ENCODE measurements around the gene ATP1B1.

ATP1B1 gene

DNA sequence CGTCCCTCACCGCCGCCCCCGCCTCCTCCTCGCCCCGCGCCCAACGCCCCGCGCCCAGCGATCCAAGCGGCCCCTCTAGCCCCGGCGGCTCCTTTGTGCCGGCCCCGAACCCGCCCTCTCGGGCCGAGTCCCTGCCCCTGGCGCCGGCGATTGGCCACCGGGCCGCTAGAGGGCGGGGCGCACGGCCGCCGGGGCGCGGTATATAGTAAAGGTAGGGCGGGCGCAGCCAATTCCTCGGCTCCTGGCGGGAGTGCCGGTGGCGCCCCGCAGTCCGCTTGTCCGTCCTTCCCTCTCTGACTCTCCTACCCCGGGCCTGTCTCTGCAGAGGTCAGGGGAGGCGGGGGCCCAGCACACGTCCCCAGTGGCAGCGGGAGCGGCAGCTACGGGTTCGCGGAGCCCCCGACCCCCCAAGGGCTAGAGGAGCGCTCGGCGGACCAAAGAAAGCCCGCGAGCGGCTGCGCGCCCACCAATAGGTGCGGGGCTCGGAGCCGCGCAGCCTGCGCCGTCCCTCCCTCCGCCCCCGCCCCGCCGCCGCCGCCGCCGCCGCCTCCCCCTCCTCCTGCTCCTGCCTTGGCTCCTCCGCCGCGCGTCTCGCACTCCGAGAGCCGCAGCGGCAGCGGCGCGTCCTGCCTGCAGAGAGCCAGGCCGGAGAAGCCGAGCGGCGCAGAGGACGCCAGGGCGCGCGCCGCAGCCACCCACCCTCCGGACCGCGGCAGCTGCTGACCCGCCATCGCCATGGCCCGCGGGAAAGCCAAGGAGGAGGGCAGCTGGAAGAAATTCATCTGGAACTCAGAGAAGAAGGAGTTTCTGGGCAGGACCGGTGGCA is at the start of gene ATP1B1:
Gene ATP1B1 (plus strand): TSS at position 596 of the 826 bp plus-strand sequence. CDS start 140 bp downstream, at position 736.
- DNase-seq (ENCODE audit: low spot score): peak; percentile 93

GRCh38 chr1:169059421-169059820 is 47.1 kb upstream of the ATP1B1 start:
- no peak for DNase-seq (ENCODE audit: low spot score)

DNA sequence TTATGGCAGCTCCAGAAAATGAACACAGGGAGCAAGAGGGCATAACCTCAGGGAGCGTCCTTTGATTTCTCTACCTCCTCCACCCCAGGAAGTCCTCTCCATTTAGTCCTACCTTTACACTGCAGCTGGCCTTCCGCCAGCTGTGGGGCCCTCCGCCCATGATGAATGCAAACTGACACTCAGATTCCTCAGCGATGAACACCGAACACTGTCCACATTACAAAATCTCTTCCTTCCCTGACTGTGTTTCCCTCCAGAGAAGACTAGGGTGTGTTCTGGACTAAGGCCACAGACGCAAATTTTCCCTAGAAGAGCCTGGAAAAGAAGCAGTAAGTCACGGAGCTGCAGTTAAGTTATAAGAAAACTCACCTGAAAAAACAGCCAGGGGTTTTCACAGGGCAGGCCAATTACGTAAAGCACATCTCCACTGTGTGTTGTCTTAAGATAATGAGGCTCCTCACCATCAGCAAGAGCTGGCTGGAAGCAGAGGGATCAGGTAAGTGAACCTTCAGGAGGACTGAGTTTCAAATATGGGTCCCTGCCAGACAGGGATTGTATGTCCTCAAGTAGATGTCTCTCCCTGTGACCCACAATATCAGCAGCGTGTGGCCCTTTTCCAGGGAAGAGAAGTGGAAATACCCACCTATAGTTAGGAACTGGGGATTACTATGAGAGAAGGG is 46.3 kb upstream of the ATP1B1 start:
- no peak for DNase-seq (ENCODE audit: low spot score)

- DNase-seq (ENCODE audit: low spot score): no peak
Observed at GRCh38 chr1:169060919-169061639, 45.4 kb upstream of the ATP1B1 start.

- no peak for DNase-seq (ENCODE audit: low spot score)
Observed at GRCh38 chr1:169062152-169062551, 44.3 kb upstream of the ATP1B1 start.

DNA sequence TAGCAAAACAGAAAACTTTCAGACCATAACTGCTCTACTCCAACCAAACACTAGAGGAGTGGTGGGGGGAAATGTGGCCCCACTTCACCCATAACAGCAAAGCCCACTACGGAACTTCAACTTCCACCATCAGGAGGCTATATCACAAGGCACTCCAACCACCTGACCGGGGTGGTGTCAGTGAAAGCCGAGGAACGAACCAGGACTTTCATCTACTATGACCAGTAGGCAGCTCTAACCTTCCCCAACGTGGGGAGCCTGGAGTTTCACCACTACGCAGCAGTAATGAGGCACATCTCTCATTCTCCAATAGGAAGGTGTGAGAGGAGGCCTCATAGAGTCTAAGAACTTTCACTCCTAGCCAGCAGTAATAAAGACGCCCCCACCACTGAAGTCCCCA is 42.4 kb upstream of the ATP1B1 start:
- DNase-seq (ENCODE audit: low spot score): no peak

DNA sequence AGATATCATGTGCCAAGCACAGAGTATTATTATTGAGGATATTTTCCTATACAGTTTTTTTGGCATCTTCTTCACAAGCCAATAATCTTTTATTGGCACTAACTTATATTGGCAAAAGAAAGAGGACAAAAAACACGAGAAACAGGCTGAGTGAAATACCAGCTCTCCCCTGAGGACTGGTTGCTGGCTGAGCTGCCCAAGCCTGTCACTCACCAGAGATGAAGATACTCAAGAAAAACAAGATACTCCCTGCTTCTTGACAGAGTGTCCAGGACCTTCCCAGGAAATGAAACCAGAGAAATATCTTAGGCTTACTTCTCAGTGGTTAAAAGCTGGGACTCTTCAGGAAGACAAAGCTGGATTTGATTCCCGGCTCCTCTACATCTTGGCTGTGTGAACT is 35.9 kb upstream of the ATP1B1 start:
- DNase-seq (ENCODE audit: low spot score): no peak

DNA sequence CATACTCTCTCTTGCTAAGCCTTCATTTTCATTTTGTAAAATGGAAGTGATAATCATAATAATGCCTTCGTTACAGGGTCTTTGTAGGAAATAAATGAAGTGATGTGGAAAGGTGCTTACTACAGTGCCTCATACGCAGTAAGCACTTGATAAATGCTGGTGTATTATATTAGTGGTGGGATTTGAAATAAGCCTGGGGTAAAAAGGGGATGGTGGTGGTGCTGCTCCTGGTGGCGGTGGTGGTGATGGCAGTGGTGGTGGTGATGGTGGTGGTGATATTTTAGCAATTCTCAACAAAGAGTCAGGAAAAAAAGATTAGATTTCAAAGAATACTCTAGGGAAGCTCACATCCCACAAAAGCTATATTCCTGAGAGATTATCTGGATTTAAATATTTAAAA is 35.5 kb upstream of the ATP1B1 start:
- DNase-seq (ENCODE audit: low spot score): no peak

DNA sequence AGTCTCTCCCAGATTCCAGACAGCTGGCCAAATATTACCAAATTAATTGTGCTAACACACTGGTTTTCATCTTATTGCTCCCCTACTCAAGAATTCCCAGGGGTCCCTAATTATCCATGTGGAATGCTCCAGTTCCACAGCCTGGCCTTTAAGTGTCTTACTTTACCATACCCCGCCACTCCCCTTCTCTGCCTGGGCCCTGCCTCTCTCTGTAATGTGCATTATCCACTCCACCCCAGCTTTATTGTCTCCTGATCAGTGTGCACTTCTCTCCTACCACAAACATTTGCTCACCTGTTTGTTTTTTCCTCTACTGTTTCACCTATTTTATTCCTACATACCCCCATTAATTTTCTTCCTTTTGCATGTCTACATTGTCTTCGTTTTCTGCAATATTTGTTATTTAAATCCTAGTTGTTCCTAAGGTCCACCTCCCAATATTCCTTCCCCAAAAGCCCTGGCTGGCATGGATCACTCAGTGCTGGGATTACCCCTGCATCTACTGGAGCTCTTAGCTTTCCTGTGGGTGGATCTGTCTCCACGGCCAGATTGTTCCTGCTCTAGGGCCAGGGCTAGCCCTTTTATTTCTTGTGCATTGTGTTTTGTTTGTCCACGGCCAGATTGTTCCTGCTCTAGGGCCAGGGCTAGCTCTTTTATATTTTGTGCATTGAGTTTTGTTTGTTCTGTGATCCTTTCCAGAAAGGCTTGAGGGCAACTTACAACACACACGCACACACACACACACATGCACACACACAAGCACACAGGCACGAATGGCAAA is 33.4 kb upstream of the ATP1B1 start:
- DNase-seq (ENCODE audit: low spot score): no peak

DNA sequence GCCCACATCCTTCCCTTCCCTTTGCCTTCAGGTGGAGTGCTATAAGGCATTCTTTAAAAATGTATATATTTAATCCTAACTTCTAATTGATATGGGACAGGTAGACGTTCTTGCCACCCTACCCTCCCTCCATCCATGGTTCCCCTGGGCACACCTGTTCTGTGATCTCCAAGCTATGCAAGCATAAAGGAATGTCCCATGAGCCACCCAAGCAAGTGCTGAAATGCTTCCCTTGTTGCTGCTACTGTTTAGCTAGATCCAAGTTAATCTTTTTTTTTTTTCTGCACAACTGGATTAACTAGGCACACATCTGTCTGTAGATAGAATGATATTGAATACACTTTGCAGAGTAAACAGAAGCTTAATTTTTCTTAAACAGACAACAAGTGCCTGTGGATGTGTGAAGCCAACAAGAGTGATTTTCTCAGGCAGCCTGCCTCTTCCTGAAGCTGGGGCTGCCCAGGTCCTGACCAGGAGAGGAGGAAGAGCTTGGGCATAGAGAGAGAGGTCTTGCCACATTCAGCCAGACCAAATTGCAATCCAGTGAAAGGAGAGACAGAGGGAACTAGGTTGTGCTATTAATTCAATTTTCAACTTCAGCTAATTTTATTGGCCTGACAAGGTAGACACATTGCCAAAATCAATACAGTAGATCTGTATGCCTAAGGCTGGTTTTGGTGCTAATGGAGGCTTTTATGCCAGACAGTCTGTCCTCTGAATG is 28.2 kb upstream of the ATP1B1 start:
- DNase-seq (ENCODE audit: low spot score): no peak

GRCh38 chr1:169081503-169082123 is 24.9 kb upstream of the ATP1B1 start:
- DNase-seq (ENCODE audit: low spot score): no peak

DNA sequence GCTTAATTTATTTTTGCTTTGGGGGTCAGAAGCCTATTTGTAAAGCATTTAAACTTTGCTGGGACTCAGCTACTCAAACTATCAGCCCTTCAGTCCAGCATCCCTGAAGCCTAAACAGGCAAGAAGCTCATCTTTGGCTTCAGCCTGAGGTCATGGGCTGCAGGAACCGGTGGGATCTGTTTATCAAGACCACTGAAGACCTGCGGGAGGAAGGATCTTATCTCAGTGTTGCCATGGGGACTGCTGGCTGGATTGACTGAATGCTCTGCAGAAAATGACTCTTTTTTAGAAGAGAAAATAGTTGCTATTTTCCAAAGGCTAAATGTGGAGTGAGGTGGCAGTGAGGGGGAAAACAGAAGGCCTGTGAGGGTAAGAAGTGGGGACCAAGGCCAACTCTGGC is 20.6 kb upstream of the ATP1B1 start:
- no peak for DNase-seq (ENCODE audit: low spot score)

DNA sequence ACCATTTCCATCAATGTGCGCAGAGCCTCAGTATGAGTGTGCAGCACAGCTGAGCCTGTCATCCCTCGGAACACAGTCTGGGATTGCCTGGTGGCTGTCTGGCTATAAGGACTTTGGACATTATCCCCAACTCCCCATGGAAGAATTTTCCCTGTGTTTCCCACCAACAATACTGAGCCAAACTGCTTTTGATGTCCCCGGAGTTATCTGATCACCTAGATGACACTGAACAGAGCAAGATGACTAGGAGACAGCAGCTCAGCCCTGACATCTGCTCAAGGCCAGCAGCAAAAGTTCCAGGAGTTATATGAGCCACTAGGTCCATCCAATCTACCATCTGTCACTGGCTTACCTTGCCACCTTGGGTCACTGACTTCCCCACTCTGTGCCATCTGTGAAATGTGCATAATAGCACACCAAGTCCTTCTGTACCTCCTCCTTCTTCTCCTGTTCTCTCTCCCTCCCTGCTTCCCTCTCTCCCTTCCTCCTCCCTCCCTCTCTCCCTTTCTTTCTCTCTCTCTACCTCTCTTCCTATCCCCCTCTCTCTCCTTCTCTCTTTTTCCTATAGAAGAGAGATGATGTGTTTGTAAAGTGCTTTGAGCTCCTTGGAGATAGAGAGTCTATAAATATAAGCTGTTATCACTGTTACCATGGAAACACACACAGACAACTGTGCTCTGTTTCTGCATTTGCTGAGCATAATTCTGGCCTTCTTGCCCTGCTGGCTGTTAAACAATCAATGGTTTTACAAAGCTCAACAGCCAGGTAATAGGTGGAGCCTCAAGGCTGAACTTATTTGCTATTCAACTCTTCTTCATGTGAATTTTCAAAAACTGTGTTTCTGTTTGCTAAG is 19.7 kb upstream of the ATP1B1 start:
- DNase-seq (ENCODE audit: low spot score): no peak

- DNase-seq (ENCODE audit: low spot score): no peak
Observed at GRCh38 chr1:169087876-169088275, 18.6 kb upstream of the ATP1B1 start.

DNA sequence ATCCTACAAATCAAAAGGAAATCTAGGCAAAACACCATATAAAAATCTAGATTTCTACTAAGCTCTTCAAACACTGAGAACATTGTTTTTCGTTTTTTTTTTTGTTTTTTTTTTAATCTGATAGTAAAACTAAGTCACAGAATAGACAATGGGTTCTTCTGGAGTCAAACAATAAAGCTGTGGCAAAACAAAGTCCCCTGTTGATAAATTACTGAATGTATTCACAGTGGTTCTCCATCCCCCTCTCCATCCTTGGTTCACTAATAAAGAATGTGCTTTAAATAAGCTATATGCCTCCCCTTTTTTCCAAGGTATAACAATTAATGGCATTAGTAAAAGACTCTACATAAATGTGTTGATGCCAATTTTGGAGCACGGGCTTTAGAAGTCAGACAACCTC is 16.7 kb upstream of the ATP1B1 start:
- peak; percentile 84 for DNase-seq (ENCODE audit: low spot score)

DNA sequence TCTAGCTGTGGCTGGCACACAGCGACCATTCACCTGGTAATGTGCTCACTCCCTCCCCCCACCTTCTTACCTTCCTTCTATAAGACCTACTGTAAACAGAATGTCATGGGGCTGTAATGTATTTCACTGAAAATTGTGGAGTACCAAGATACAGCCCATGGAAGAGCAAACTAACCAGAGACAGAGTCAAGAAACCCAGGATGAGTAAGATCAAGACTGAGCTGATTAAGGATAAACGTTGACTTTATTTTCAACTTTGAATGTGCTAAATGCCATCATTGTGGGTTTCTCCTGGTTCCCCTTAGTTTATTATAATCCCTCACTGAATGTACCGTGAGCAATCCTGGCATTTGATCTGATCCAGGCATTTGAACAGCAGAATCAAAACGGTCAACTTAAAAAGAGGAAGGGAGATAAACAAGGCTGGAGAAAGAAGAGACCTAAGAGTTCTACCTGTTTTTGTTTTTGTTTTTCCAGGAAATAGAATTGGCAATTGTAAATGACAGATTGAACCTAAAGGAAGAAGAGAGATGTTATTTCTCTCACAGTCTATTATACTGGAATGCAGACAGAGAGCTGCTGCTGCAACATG is 16.1 kb upstream of the ATP1B1 start:
- DNase-seq (ENCODE audit: low spot score): no peak

GRCh38 chr1:169090900-169091311 is 15.6 kb upstream of the ATP1B1 start:
- DNase-seq (ENCODE audit: low spot score): no peak

GRCh38 chr1:169091480-169091941 is 15.0 kb upstream of the ATP1B1 start:
- DNase-seq (ENCODE audit: low spot score): no peak

DNA sequence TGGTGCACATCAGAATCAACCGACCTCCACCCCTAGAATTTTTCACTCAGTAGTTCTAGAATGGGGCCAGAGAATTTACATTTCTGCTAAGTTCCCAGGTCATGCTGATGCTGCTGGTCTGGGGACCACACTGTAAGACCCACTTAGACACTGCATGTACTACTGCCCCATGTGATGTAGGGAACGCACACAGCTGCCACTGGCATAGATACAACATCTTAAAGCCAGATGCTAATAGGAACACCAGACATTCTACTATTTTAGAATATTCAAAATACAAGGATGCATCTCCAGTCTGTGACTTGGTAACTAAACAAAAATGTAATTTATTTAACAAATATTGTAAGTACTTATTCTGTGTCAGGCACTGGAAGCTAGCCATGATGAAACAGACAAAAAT is 14.1 kb upstream of the ATP1B1 start:
- DNase-seq (ENCODE audit: low spot score): no peak

Measured in putamen (tissue), 1 donor.